GM10248 (cell line): ENCODE data around the gene FBRSL1.

Experiments used
- CTCF ChIA-PET: fragments of 300-600 bp; sonication (Branson Sonifier 250); formaldehyde crosslinking; extraction: SDS; loops from one replicate; lab custom pipeline; 2021; ENCODE audit warnings: antibody characterized with exemption; lab: Yijun Ruan, JAX
- POLR2A ChIA-PET: fragments of 350-650 bp; sonication (Branson Sonifier 250); formaldehyde crosslinking; extraction: SDS; loops from one replicate; lab custom pipeline; 2020; ENCODE audit warnings: antibody characterized with exemption; lab: Yijun Ruan, JAX
- DNase-seq: peaks from one replicate; pipeline ENCODE4 v3.0.0; 2012; ENCODE audit errors: extremely low spot score
- TF ChIP-seq, protein P1 (sequence below): IDR thresholded peaks from 2 replicates; pipeline ENCODE4 v1.5.1; 2012; ENCODE audit warnings: mild to moderate bottlenecking, low read depth; ENCODE audit errors: extremely low read depth, missing control alignments, control extremely low read depth

FBRSL1 gene

DNA sequence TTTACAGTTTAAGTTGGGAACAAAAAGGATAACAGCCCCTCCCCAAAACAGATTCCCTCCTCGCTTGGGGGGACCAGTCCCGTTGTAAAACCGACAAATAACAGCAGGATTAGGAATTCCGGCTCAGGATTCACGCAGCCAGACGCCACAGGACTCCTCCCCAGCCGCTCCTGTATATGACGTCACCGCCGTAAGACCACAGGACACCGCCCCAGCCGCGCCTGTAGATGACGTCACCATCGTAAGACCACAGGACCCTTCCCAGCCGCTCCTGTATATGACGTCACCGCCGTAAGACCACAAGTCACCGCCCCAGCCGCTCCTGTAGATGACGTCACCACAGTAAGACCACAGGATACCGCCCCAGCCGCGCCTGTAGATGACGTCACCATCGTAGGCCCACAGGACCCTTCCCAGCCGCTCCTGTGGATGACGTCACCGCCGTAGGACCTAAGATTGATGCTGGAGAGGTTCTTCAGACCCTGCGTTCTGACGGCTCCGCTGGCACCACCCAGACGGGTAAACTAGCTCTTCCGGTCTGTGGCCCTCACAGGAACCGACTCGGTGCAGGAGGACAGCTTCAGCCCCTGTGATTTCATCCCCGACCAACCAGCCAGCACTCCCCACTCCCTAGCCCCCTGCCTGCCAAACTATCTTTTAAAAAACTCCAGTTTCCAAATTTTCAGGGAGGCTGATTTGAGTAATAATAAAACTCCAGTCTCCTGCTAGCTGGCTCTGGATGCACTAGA is 43.9 kb upstream of the FBRSL1 start:
- POLR2A ChIA-PET, result no interaction called here
- CTCF ChIA-PET, result interaction anchor here (1.0 to 1.4 kb wide), 3 partner anchors 31 to 77 kb away, joined by 3 to 4 read pairs (median 3); no protein-coding TSS in a partner anchor
- no peak for DNase-seq
- TF ChIP-seq, protein P1, sequence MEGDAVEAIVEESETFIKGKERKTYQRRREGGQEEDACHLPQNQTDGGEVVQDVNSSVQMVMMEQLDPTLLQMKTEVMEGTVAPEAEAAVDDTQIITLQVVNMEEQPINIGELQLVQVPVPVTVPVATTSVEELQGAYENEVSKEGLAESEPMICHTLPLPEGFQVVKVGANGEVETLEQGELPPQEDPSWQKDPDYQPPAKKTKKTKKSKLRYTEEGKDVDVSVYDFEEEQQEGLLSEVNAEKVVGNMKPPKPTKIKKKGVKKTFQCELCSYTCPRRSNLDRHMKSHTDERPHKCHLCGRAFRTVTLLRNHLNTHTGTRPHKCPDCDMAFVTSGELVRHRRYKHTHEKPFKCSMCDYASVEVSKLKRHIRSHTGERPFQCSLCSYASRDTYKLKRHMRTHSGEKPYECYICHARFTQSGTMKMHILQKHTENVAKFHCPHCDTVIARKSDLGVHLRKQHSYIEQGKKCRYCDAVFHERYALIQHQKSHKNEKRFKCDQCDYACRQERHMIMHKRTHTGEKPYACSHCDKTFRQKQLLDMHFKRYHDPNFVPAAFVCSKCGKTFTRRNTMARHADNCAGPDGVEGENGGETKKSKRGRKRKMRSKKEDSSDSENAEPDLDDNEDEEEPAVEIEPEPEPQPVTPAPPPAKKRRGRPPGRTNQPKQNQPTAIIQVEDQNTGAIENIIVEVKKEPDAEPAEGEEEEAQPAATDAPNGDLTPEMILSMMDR, result no peak

DNA sequence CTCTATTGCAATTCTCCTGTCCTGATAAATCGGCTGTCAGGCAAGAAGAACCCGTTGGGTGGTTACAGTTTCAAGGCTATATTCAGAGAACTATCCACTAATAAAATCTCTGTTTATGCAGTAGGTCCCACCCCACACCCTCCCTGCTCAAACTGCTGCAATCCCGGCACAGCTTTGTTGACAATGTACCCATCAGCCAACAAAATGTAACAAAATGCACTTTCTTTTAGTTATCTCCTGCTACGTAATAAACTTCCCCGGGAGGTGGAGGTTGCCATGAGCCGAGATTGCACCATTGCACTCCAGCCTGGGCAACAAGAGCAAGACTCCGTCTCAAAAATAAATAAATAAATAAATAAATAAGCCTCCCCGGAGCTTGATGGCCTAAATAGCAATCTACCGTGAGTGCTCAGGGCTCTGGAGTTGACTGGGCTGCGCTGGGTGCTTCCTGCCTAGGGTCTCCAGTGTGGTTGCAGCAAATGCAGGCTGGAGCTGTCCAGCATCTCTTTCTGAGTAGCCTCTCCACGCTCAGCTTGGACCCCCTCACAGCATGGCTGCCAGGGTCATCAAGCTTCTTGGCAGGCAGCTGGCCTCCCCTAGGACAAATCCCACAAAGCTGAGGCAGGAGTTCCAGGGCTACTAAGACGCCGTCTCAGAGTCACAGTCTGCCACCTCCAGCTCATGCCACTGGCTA is 43.2 kb upstream of the FBRSL1 start:
- no peak for DNase-seq
- ChIA-PET POLR2A (no interaction called here), CTCF (interaction anchor here (1.1 to 1.7 kb wide), 4 partner anchors 10 to 286 kb away, joined by 3 to 4 read pairs (median 4); no protein-coding TSS in a partner anchor)
- TF ChIP-seq, protein P1, result no peak

DNA sequence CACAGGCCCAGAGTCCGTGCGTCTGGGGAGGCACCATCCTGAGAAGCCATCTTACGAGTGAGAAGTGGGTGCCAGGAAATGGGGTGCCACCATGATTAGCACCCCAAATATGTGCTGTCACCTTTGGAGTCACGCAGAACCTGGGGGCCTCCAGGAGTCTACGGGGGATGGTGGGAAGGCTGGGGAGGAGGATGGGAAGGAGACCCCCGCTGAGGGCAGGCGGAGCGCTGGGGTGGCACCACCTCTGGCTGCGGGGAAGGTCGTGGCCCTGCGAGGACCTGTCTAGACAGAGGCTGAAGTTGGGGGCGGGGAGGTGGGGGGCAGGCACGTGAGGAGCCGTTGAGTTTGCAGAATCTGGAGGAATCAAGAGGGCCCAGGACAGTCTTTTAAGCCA is 42.6 kb upstream of the FBRSL1 start:
- ChIA-PET POLR2A (no interaction called here), CTCF (interaction anchor here (1.1 to 1.7 kb wide), 4 partner anchors 9 to 286 kb away, joined by 3 to 4 read pairs (median 4); no protein-coding TSS in a partner anchor)
- no peak for DNase-seq
- TF ChIP-seq, protein P1, result no peak

- ChIA-PET POLR2A (no interaction called here), CTCF (interaction anchor here (0.8 to 1.7 kb wide), 5 partner anchors 9 to 287 kb away, joined by 3 to 4 read pairs (median 3); no protein-coding TSS in a partner anchor)
- no peak for DNase-seq
- TF ChIP-seq, protein P1, result no peak
Observed at GRCh38 chr12:132447731-132448462, 42.1 kb upstream of the FBRSL1 start.

DNA sequence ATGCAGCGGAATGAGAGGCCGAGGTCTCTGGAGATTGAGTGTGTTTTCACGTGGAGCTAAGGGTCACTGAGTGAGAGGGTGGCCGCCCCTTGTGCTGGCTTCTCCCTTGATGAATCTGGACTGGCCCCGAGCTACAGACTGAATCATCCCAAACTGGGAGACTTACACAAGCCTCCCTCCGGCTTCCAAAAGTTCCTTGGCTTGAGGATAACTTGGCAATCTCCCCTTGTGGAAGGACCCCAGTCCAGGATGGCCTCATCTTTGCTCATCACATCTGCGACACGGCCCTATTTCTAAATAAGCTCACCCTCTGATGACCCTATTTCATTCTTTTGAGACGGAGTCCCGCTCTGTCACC is 41.5 kb upstream of the FBRSL1 start:
- CTCF ChIA-PET, result interaction anchor here (0.8 to 1.2 kb wide), 2 partner anchors 14 to 17 kb away, joined by 3 read pairs; no protein-coding TSS in a partner anchor
- POLR2A ChIA-PET, result no interaction called here
- TF ChIP-seq, protein P1, result no peak
- no peak for DNase-seq
